NCI-H226 (cell line): ENCODE data around the gene HSPA4.

ENCODE experiments used
- DNase-seq: peaks from one replicate; pipeline ENCODE4 v3.0.0-alpha.2; 2015

The HSPA4 gene

DNA sequence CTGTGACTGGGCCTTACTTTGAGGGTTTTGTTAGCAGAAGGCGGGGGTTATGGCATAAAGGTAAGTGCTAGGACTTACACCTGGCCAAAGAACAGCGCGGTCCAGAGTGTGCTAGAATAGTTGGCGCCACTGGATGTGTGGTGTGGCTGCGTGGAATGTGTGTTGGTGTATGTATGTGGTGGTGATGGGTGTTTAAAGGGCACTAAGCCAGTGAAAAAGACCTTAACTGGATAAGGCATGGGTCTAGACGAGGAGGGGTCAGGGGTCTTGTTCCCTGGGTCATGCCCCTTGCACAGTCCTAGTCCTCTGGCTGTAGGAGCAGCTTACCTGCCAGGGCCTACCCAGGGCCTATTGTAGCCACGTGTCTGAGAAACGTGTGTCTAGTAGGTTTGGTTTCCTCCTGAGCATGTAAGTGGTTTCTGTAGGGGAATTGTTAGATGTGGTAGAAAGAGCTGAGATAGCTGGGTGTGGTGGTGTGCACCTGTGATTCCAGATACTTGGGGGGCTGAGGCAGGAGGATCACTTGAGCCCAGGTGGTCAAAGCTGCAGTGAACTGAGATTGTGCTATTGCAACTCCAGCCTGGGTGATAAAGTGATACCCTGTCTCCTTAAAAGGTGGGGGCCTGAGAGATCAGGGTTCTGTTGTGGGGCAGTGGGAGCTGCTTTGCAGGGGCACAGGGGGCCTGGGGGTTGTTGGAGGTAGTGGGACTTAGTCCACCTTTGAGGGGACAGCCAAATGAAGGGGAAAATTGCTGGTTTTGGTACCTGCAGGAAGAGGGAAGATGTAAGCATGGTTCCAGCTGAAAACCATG lies 55.2 kb downstream of the HSPA4 start:
- DNase-seq = no peak

DNA sequence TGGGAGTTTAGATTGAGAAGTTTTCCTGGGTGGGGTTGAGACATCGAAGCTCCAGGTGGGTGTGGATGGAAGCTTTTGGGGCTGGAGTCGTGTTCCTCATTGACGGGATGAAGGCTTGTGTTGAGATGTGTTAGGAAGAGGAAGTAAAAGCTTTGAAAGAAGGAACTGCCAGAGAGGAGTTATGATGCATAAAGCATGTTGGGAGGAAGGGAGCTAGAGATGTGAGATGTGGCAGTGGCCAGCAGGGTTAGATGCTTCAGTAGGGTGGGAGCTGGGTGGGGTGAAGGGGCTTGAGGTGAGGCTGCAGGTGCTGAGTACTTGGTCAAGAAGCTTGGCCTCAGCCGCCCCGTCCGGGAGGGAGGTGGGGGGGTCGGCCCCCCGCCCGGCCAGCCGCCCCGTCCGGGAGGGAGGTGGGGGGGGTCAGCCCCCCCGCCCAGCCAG lies 56.7 kb downstream of the HSPA4 start:
- DNase-seq = no peak

GRCh38 chr5:133109655-133110483 lies 58.1 kb downstream of the HSPA4 start:
- no peak for DNase-seq

GRCh38 chr5:133110709-133111108 lies 58.9 kb downstream of the HSPA4 start:
- DNase-seq = no peak

GRCh38 chr5:133111299-133111698 lies 59.5 kb downstream of the HSPA4 start:
- DNase-seq = peak; percentile 60

- no peak for DNase-seq
These were observed 60.3 kb downstream of the HSPA4 start for GRCh38 chr5:133112026-133112660.

GRCh38 chr5:133113331-133114061 lies 61.7 kb downstream of the HSPA4 start:
- no peak for DNase-seq

GRCh38 chr5:133114166-133114932 lies 62.5 kb downstream of the HSPA4 start:
- no peak for DNase-seq

- DNase-seq = no peak
These were observed 63.1 kb downstream of the HSPA4 start for GRCh38 chr5:133114933-133115310.

DNA sequence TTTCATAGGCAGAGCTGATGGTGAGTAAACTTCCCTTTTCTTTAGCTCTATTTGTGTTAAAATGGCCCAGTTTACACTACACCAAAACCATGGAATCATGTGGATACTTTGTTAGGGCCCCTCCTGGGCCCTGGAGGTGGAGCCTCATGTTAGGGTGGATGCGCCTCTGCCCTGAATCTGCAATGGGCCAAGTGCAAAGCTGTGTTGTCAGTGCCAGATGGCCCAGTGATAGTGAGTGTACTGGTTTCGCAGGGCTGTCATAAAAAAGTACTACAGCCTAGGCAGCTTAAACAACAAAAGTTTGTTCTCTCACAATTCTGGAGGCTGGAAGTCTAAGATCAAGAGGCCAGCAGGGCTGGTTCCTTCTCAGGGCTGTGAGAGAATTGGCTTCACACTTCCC lies 64.8 kb downstream of the HSPA4 start:
- DNase-seq = no peak

DNA sequence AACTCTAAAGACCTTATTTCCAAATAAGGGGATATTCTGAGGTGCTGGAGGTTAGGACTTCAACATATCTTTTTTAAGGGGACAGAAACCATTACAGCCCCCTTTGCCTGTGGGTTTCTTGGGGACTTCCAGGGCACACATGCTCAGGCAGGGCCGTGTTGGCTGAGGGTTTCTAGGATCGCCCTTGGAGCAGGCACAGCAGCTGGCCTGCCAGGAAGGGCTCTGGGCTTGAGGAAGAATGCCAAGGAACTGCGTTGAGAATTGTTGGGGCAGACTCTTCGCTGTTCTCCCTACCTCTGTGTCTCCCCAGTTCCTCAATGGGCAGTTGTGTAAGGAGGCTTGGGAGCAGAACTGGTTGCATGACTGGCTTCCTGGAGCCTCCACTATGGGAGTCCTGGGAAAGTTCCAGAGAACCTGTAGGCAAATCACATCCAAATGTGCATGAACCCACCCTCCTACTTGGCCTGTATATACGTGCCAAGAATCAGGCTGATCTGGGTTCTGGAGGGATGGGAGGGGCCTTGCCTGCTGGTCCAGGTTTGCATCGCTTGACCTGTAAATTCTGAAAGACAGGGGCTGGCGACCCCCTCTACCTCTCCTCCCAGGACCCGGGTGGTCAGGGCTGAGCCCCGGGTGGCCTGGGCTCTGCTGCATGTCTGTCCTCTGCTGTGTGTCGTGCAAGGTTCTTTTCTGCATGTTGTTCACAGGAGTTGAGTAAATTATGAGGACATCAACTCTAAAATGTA lies 65.5 kb downstream of the HSPA4 start:
- no peak for DNase-seq

DNA sequence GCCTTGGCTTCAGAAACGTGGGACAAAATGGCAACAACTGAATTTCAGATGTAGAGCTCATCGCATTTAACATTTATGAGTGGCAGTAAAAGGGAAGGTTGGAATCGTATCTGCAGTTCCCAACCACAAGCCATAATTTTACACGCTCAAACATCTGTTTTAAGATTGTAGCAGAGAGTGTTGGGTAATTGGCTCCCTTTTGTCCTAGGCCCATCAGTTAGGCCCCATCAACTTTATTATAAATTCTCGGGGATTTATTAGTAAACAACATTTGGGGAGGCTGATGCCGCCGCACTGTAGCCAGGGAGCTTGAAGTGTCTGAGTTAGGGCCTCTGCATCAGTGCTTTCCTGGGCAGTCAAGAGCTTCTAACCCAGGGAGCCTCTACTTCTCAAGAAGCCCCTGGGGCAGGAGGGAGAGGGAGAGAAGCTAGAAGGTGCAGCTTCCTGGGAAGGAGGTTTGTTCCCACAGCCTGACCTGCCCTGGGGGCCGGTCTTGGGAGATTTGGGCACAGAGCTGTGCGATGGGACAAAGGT lies 66.2 kb downstream of the HSPA4 start:
- DNase-seq = no peak

DNA sequence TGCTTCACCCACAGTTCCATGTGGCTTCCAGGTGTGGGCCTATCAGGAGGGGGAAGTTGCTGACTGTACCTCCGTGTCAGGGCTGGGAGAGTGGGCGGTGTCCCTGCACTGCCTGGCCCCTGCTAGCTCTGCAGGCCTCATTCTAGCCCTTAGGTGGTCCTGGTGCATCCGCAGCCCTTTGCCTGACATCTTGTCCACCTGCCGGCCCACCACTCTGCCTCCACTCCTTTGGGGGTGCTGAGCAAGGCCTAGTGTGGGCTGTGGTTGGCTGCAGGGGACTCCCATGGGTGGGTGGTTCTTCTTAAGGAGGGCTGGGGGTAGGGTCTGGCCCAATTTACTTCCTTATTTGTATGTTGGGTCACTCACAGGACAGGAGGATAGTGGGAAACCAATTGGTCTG lies 66.9 kb downstream of the HSPA4 start:
- no peak for DNase-seq

GRCh38 chr5:133119233-133119711 lies 67.5 kb downstream of the HSPA4 start:
- no peak for DNase-seq

DNA sequence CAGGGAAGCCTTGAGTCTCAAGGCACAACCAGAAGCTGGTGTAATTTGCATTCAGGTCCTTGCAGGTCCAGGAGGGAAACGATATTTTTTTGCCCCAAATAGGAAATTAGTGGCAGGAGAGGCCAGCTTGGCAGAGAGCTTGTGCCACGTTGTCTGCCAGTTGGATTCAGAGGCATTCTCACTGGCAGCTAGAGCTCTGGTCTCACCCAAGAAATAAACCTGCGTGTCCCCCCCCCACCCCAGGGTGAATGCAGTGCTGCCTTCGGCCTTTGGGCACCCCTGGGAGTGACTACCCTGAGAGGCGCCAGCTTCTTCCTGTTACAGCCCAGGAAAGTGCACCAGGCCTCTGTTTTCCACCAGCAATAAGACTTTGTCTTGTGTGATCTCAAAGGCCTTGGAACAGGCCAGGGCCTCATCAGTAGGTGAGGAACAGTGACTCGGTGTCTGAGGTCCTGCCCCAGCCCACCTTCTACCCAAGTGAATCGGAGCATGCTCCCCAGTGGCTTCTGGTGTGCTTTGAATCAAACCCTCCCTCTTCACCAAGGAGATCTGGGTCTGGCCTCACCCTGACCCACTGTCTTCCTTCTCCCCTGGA lies 68.4 kb downstream of the HSPA4 start:
- DNase-seq = no peak

- no peak for DNase-seq
These were observed 69.3 kb downstream of the HSPA4 start for GRCh38 chr5:133121080-133121479.

DNA sequence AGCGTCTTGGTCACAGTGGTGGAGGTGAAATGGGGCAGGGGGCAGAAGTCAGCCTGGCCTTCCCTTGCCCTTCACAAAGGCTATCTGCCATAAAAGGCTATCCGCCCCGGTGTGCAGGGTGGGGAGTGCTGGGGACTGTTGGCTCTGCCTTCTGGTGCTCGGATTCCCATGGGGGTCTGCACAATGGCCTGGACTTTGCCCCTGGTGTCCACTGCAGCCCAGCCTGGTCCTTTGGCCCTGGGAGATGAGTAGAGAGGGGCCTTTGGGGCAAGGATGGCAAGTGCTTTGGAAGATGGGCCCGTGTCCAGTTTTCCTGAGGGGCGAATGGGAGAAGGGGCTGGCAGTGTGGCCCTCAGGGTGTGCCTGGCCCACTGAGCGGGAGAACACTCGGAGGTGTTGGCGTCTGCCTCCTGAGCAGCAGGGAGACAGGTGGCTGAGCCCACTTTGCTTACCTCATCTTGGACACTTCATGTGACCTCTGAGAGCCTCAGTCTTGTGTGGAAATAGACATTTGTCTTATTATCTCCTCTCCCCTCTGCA lies 69.9 kb downstream of the HSPA4 start:
- no peak for DNase-seq

DNA sequence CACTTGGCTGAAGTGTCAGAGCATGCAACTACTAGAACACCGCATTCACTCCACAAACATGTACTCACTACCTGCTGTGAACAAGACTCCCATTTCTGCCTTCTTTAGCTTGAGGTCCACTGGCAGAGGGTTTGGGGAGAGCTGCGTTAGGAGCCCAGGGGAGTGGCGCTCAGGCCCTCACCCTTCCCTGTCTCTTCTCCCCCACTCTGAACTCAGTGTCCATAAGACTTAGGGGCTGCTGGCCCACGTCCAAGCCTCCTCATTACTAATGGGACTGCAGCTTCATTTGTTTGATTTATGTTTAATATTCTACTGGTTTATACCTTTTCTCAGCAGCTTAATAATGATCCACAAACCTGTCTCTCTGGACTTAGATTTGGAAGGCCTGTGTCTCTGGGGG lies 70.9 kb downstream of the HSPA4 start:
- no peak for DNase-seq

DNA sequence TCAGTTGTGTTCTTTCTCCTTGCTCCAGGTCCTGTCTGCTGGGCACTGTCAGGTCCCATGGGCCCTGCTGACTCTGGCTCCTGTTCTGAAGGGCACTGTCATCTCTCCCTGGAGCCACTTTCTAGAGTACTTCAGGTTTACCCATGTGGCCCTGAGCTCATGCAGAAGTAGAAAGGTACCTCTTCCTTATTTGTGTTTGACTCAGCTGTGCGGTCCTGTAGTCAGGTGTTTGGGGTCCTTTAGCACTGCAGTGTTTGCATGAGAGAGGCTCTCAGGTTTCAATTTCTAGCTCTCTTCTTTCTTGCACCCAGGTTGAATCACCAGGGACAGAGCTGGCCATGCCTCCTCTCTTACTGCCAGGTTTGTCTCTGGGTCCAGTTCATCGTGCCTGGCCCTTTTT lies 71.5 kb downstream of the HSPA4 start:
- no peak for DNase-seq

- no peak for DNase-seq
These were observed 73.1 kb downstream of the HSPA4 start for GRCh38 chr5:133124891-133125290.
